ENCODE data around the gene OST4. TPM values are rescaled to one million over a fixed set of nuclear protein-coding genes. Genes with fewer than 3 reads are reported as not detected.
"Not testable (repeated sequence)": the region's sequence is repeated elsewhere in the genome, so short reads cannot be mapped to it uniquely, and the experiment has no call there.

Gene OST4
- total RNA-seq, result 248 TPM
- long read RNA-seq, transcript OST4-203 (3 exons, 561 nt), result major isoform, 59 of 61 reads
- long read RNA-seq, partial matches to known transcripts, result 0 of 61 reads
- long read RNA-seq, other reads (novel, unspliced or antisense), result 1 of 61 reads

DNA sequence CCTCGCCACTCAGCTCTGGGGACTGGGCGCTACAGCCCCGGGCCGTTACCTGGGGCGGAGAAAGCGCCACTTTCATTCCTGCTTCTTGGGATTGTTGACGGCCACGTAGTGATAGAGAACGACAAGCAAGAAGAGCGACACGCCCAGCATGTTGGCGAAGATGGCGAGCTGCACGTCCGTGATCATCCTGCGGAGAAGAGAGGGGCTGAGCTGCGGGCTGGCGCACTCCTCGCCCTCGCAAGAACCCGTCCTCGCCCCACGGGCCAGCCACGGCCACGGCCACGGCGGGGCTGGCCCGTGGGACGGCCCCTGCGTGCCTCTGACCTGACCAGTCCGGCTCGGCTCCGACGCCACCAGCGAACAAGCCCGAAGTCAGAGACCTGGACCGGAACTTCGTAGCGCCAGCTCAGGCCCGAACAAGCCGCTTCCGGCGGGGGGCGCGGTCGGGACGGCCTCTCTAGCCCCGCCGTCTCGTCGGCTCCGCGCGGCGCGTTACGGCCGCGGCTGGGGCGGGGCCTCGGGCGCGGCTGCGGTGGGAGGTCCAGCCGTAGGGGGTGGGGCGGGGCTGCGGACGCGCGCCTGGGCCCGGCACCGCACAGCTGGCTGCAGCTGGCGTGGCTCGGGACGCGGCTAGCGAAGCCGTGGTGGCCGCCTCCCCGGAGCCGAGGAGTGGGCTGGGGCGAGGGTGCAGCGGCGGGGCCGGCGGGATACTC lies at the start of gene OST4:
OST4 (minus strand) TSS at position 378 of the 713 bp plus-strand sequence.
- intact Hi-C loops (cut with DNase I), result no loop called here
- H3K9me3 ChIP-seq, result no peaks in the 10 kb centered on the region

DNA sequence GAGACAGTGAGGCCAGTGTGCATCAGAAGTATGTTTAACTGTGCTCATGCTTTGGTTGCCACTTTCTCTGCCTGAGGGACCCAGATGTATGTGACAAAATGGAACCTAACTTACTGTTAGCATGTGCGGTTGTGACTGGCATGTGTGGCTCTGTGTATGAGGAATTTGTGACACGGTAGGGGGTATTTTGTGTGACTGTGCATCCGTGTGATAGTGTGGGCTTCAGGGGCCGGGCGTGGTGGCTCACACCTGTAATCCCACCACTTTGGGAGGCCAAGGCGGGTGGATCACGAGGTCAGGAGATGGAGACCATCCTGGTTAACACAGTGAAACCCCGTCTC lies 47.8 kb upstream of the OST4 start:
- H3K9me3 ChIP-seq; H3K36me3 ChIP-seq; ATAC-seq; intact Hi-C loops (cut with DNase I); DNase-seq; H3K27ac ChIP-seq: not testable (repeated sequence)
- H3K4me3 ChIP-seq, result peak overlapping the region; percentile 30
- H3K27me3 ChIP-seq, result peaks cover 26% of the 10 kb centered on the region
- peaks cover 10% of the 10 kb centered on the region for H3K4me1 ChIP-seq

More for the DNA sequence above, at the start of gene OST4:
- Histone ChIP-seq H3K4me1 (peaks cover 52% of the 10 kb centered on the region), H3K4me3 (peak within 1 kb of the TSS; percentile 96), H3K27ac (peak within 1 kb of the TSS; percentile 92), H3K27me3 (no peaks in the 10 kb centered on the region), H3K36me3 (peaks cover 26% of the 10 kb centered on the region)
- peak; percentile 98 for ATAC-seq
- TF ChIP-seq, protein P1, sequence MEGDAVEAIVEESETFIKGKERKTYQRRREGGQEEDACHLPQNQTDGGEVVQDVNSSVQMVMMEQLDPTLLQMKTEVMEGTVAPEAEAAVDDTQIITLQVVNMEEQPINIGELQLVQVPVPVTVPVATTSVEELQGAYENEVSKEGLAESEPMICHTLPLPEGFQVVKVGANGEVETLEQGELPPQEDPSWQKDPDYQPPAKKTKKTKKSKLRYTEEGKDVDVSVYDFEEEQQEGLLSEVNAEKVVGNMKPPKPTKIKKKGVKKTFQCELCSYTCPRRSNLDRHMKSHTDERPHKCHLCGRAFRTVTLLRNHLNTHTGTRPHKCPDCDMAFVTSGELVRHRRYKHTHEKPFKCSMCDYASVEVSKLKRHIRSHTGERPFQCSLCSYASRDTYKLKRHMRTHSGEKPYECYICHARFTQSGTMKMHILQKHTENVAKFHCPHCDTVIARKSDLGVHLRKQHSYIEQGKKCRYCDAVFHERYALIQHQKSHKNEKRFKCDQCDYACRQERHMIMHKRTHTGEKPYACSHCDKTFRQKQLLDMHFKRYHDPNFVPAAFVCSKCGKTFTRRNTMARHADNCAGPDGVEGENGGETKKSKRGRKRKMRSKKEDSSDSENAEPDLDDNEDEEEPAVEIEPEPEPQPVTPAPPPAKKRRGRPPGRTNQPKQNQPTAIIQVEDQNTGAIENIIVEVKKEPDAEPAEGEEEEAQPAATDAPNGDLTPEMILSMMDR (IDR thresholded peaks at IDR 0.05), result no peak
- peak; percentile 97 for DNase-seq

DNA sequence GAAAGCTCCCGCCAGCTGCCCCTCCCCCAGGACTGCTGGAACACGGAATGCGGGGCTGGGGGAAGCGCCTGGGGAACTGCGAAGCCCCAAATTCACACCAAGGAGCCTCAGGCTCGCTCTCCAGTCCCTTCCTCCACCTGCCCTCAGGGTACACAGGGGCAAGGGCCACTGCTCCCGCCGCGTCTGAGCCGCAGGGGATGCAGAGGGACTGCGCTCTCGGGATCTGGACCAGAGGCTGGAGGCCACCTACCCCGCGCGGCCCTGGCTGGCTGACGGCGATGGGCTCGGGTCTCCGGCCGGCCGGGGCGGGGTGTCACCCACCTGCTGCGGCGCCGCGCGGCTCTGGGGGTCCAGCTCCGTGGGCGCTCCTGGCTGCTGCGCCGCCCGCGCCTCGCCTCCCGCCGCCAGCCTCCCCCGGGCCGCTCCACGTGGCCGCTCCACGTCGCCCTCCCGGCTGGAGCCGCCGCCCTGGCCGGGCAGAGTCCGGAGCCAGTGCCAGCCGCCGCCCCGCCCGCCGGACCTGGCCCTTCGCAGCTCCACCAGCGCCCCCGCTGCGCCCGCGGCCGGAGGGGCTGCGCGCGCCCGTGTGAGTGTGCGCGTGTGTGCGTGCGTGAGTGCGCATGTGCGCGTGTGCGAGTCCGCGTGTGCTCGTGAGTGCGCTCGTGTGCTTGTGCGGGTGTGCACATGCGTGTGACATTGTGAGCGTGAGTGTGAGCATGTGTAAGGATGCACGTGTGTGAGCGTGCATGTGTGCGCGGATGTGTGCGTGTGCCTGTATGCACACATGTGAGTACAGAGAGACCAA lies 47.3 kb upstream of the OST4 start, which contains the start of gene CGREF1:
CGREF1 (minus strand) TSS at position 604 of the 805 bp plus-strand sequence. CDS start 14,762 bp downstream, outside the sequence.
- ATAC-seq (peak; percentile 25), DNase-seq (no peak)
- H3K4me3 ChIP-seq, result peak within 1 kb of the TSS; percentile 30
- peaks cover 26% of the 10 kb centered on the region for H3K27me3 ChIP-seq
- TF ChIP-seq, protein P1 (IDR thresholded peaks at IDR 0.05), result no peak
- no peaks in the 10 kb centered on the region for H3K36me3 ChIP-seq
- H3K9me3 ChIP-seq, result no peaks in the 10 kb centered on the region
- no peak within 1 kb of the TSS for H3K27ac ChIP-seq
- intact Hi-C loops (cut with DNase I), result no loop called here
- H3K4me1 ChIP-seq, result peaks cover 10% of the 10 kb centered on the region

DNA sequence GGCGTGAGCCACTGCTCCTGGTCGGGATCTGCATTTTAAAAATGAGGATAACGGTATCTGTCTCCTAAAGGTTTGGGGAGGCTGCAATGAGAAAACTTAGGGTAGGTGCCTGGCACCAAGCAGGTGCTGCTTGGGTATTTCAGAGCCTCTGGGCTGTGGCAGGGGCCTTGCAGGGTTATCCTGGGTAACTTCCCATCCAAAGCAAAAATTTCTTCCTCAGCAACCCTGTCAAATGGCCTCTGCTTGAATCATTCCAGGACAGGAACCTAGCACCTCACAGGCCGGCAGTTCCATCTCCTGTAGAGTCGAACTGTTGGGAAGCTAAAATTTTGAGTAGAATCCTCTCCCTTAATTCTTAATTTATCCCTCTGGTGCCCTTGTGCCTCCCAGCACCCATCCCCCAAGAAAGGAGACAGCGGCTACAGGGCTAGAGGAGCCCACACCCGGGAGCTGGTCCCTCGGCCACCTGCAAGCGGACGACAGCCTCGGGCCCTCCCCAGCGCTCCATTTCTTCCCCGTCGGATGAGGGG lies 46.6 kb upstream of the OST4 start:
- no peaks in the 10 kb centered on the region for H3K36me3 ChIP-seq
- H3K27me3 ChIP-seq, result peaks cover 26% of the 10 kb centered on the region
- DNase-seq (no peak), ATAC-seq (no peak)
- TF ChIP-seq, protein P1 (IDR thresholded peaks at IDR 0.05), result no peak
- intact Hi-C loops (cut with DNase I), result no loop called here
- peaks cover 7% of the 10 kb centered on the region for H3K4me1 ChIP-seq
- H3K27ac ChIP-seq, result no peak overlapping the region
- no peaks in the 10 kb centered on the region for H3K9me3 ChIP-seq
- H3K4me3 ChIP-seq, result peak overlapping the region; percentile 30

DNA sequence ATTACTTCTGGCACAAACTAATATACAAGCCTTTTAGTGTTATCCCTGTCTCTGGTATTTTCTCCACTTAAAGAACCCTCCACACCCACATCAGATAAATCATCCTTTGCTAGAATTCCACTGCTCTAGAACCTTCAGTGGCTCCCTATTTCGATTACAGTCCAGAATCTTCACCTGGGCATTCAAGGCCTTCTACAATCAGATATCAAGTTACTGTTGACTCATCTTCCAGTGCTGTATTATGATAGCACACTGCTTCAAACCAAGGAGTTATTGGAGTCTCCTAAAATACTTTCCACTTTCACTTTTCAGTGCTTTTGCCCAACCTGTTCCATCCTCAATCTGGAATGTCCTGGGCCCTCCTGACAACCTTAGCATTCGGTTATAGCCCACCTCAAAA lies 44.1 kb upstream of the OST4 start:
- H3K27me3 ChIP-seq, result peaks cover 26% of the 10 kb centered on the region
- ATAC-seq, result no peak

DNA sequence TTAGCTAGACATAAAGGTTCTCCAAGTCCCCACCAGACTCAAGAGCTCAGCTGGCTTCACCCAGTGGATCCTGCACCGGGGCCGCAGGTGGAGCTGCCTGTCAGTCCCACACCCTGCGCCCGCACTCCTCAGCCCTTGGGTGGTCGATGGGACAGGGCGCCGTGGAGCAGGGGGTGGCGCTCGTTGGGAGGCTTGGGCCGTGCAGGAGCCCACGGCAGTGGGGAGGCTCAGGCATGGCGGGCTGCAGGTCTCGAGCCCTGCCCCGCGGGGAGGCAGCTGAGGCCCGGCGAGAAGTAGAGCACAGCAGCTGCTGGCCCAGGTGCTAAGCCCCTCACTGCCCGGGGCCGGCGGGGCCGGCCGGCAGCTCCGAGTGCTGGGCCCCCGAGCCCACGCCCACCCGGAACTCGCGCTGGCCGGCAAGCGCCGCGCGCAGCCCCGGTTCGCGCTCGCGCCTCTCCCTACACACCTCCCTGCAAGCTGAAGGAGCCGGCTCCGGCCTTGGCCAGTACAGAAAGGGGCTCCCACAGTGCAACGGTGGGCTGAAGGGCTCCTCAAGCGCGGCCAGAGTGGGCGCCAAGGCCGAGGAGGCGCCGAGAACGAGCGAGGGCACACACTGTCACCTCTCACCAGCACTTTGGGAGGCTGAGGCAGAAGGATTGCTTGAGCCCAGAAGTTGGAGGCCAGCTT lies 40.1 kb upstream of the OST4 start:
- H3K36me3 ChIP-seq; ATAC-seq; H3K27me3 ChIP-seq; H3K9me3 ChIP-seq; intact Hi-C loops (cut with DNase I); H3K4me1 ChIP-seq; DNase-seq; H3K4me3 ChIP-seq; H3K27ac ChIP-seq: not testable (repeated sequence)

More for the DNA sequence above, 44.1 kb upstream of the OST4 start:
- no peaks in the 10 kb centered on the region for H3K9me3 ChIP-seq
- no peak overlapping the region for H3K27ac ChIP-seq
- no peak overlapping the region for H3K4me3 ChIP-seq
- peaks cover 7% of the 10 kb centered on the region for H3K4me1 ChIP-seq
- intact Hi-C loops (cut with DNase I), result no loop called here
- TF ChIP-seq, protein P1 (IDR thresholded peaks at IDR 0.05), result no peak
- H3K36me3 ChIP-seq, result no peaks in the 10 kb centered on the region
- no peak for DNase-seq

DNA sequence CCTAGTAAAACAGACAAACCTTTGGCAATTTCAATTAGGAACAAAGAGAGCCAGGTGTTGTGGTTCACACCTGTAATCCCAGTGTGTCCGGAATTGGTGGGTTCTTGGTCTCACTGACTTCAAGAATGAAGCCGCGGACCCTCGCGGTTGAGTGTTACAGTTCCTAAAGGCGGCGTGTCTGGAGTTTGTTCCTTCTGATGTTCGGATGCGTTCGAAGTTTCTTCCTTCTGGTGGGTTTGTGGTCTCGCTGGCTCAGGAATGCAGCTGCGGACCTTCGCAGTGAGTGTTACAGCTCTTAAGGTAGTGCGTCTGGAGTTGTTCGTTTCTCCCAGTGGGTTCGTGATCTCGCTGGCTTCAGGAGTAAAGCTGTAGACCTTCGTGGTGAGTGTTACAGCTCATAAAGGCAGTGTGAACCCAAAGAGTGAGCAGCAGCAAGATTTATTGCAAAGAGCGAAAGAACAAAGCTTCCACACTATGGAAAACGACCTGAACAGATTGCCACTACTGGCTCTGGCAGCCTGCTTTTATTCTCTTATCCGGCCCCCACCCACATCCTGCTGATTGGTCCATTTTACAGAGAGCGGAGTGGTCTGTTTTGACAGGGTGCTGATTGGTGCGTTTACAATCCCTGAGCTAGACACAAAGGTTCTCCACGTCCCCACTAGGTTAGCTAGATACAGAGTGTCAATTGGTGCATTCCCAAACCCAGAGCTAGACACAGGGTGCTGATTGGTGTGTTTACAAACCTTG lies 39.3 kb upstream of the OST4 start:
- H3K9me3 ChIP-seq; H3K27me3 ChIP-seq; H3K4me3 ChIP-seq; ATAC-seq; H3K4me1 ChIP-seq; H3K27ac ChIP-seq; H3K36me3 ChIP-seq; DNase-seq; intact Hi-C loops (cut with DNase I): not testable (repeated sequence)

Measured in upper lobe of right lung (tissue), 1 donor.